Suprapubic skin (tissue), 3 donors: Measurements from ENCODE around the gene EID2.

Experiments
- EP300 ChIP-seq: sonication (generic); formaldehyde crosslinking; IDR thresholded peaks from one replicate; pipeline ENCODE4 v1.6.1; 2017; ENCODE audit warnings: antibody characterized with exemption
- POLR2A ChIP-seq, 2 donors: fragments of 450-650 bp; IDR thresholded peaks; one replicate each; pipeline ENCODE4 v1.6.1; 2017; ENCODE audit warnings: antibody characterized with exemption in 2 of 2, mild to moderate bottlenecking in 2 of 2, moderate library complexity in 2 of 2
- TF ChIP-seq, protein P1 (sequence below), 2 donors: fragments of 200-600 bp in 1 of 2; fragments of 450-650 bp in 1 of 2; sonication (generic) in 1 of 2; IDR thresholded peaks; one replicate each; pipeline ENCODE4 v1.5.1; 2016 to 2019; ENCODE audit warnings: antibody characterized with exemption in 2 of 2, mild to moderate bottlenecking in 1 of 2, moderate library complexity in 1 of 2

DNA sequence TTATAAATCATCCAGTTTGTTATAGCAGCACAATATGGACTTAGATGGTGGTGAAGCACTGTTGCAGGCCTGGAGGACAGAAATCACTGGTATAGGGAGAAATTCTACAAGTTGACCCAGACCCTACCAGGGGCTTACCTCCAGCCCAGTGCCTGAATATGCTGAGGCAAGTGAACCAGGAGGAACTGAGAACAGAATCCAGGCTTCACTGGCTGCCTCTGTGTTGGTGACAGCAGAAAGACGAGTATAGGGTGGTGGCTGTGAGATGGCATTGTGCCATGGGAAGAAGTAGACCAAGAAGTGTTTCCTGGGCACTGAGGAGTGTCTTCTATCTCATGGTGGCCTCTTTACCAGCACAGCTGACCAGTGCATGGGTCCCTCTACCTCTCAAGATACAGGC lies 15.9 kb upstream of the EID2 start:
- TF ChIP-seq POLR2A (IDR thresholded peaks at IDR 0.05), result no peak
- TF ChIP-seq, protein P1, sequence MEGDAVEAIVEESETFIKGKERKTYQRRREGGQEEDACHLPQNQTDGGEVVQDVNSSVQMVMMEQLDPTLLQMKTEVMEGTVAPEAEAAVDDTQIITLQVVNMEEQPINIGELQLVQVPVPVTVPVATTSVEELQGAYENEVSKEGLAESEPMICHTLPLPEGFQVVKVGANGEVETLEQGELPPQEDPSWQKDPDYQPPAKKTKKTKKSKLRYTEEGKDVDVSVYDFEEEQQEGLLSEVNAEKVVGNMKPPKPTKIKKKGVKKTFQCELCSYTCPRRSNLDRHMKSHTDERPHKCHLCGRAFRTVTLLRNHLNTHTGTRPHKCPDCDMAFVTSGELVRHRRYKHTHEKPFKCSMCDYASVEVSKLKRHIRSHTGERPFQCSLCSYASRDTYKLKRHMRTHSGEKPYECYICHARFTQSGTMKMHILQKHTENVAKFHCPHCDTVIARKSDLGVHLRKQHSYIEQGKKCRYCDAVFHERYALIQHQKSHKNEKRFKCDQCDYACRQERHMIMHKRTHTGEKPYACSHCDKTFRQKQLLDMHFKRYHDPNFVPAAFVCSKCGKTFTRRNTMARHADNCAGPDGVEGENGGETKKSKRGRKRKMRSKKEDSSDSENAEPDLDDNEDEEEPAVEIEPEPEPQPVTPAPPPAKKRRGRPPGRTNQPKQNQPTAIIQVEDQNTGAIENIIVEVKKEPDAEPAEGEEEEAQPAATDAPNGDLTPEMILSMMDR (IDR thresholded peaks at IDR 0.05), result no peak
- TF ChIP-seq EP300, result no peak
